Epithelial cell of esophagus (primary cell): ENCODE measurements around the gene MUC5B.

Experiments used
- DNase-seq: peaks from one replicate; pipeline ENCODE4 v3.0.0; 2010; ENCODE audit warnings: low read depth
- H3K4me3 ChIP-seq: 2 replicates; pipeline ENCODE4 v1.5.1; 2011; ENCODE audit warnings: mild to moderate bottlenecking, low read length, control low read depth
- CTCF ChIP-seq: IDR thresholded peaks from 2 replicates; pipeline ENCODE4 v1.5.1; 2011; ENCODE audit warnings: low read depth, mild to moderate bottlenecking, low read length, control low read depth, inconsistent platforms; ENCODE audit not compliant: insufficient read depth; ENCODE audit errors: missing control alignments

MUC5B gene

DNA sequence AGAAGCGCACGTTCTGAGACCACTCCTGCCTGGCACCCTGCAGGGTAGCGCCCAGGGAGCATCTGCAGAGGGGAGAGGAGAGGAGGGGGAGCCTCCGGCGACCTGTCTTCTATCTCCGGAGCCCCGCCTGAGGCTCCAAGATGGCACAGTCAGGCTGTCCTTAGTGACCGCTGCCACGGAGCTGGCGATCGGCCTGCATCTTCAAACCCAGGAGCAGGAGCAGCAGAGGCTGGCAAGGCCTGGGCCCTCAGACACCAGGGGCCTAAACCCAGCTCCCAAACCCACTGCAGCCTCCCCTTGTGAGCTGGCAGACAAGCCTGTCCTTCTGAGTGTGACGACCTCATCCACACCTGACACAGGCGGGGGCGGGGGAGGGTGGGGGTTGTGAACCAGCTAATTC, 51.6 kb downstream of the MUC5B start:
- H3K4me3 ChIP-seq: no peak overlapping the region
- no peak for DNase-seq
- no peak for TF ChIP-seq CTCF

GRCh38 chr11:1275021-1275420, 52.2 kb downstream of the MUC5B start:
- no peak overlapping the region for H3K4me3 ChIP-seq
- TF ChIP-seq CTCF: no peak
- DNase-seq: no peak

DNA sequence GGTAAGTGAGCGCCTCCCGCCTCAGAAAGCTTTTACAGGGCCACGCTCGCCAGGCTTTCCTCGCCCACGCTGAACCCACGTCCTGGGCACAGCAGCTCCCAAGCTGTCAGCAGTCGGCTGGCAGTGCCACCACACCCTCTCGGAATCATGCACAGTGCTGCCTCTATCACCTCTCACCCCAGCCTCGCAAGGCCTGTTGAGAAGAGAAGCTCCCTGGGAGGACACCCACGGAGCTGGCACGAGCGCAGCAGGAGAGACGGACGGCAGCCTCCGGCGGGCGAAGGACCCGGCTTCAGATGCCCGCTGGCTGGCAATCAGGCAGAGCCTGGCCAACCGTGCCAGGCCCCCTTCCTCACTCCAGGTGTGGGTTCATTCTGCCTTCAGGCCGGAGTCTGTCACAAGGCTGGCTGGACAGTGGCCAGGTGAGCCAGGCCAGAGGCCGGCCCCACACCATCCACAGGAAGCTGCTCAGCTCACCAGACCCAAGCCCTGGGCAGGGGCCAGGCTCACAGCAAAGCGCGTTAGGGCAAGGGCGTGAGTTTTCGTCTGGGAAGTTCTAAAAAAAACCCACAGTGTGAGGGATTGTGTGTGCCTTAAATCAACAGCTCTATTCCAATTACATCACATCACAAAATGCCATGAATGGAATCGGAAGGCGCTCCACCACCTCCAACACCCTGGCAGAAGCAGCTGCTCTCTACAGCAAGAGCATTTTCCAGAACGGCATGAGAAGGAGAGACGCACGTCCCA, 53.4 kb downstream of the MUC5B start:
- no peak overlapping the region for H3K4me3 ChIP-seq
- DNase-seq: no peak
- TF ChIP-seq CTCF: no peak

DNA sequence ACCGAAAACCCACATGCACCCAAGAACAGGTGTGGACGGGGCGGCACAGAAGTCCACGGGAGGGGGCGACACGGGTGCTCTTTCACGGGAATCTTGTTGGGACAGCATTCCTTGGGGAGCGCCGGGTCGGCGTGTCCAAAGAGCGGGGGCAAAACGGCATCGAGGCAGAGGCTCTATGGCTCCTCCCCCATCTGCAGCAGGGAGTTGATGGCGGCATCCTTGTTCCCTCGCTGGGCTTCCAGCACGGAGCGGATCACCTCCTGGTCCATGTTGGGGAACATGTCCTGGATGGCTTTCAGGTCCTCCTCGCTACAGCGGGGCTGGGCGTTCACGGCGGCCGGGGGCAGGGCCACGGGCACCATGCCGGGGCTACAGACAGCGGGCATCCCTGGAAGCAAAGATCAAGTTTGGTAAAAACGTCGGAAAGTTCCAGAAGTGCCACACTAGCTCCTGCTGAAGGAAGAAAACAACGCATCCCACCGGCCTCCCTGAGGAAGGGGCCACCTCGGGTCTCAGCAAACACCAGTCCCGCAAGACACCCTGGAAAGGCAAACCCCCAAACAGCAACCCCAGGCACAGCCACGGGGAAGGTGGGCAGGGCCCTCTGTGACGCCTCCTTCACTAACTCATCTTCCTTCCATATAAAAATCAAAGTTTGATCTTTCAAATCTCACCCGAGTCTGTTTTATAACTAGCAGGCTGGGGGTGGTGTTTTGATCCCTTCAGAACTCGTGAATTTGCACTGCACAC, 54.2 kb downstream of the MUC5B start:
- no peak for TF ChIP-seq CTCF
- H3K4me3 ChIP-seq: no peak overlapping the region
- DNase-seq: no peak

DNA sequence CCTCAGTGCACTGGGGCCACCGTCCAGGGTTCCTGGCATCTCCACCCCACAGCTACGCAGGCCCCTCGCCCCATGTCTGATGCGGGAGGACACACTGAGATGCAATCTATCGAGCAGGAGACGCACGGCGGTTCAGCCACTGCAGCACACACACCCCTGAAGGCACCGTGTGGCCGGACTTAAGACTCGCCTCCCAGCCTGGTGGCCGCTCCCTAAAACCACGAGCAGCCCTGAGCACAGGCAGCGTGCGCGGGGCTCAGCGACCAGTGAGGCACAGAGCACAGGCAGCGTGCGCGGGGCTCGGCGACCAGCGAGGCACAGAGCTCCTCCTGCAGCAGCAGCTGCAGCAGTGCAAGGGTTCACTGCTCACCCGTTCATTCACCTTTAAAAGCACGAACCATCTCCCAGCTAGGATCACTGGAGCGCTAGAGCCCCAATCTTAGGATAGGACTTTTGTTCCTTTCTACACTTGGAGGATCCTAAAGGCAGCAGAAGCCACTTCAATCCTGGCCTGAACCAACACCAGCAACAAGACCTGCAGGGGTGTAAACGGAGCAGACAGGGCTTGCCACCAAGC, 55.2 kb downstream of the MUC5B start:
- no peak overlapping the region for H3K4me3 ChIP-seq
- TF ChIP-seq CTCF: no peak
- no peak for DNase-seq

DNA sequence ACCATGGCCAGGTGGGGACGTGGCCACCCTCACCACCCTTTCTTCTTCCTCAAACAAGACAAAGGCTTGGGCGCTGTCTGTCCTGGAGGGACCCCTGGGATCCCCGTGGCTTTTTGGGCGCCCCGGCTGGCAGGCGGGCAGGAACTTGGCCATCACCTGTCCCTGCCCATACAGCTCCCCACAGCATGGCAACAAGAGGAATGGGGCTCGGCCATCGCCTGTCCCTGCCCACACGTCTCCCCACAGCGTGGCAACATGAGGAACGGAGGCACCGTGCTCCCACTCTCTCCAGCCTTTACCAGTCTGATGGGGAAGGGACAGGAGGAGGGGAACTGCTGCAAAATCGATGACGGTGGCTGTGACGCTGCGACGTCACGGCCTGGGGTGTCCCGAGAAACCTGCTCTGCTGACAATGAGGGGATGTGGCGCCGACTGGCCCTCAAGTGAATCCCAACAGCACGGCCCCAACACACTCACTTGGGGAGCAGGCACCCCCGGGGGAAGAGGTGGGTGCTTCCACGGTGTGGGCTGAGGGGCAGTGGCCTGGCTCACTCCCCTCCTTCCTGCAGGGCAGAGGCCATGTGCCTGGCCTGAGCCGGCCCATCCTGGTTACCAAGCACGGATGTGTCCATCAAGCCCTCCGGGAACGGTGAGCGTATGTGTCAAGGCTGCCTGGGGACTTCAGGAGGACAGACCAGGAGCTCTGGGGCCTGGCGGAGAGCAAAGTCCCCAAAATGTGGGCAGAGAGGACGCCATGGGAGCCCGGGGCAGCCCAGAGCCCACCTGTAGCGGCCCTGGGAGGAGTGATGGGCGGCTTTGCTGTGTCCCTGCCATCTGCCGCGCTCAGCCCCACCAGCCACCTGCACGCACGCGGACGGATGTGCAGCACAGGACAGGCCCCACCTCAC, 56.2 kb downstream of the MUC5B start:
- no peak for DNase-seq
- no peak for TF ChIP-seq CTCF
- no peak overlapping the region for H3K4me3 ChIP-seq
